Keratinocyte (primary cell): ENCODE measurements around the gene ADAMTS9. TPM values are rescaled to one million over a fixed set of nuclear protein-coding genes. Genes with fewer than 3 reads are reported as not detected.

ENCODE experiments used
- DNase-seq: peaks from one replicate; pipeline ENCODE4 v3.0.0-alpha.2; 2011; ENCODE audit warnings: low read depth, missing footprints, low spot score
- FAIRE-seq: peaks from 2 replicates; lab custom pipeline; 2011; peaks lifted over from hg19 to GRCh38; lab: Jason Lieb, UNC
- H2AFZ ChIP-seq: 2 replicates; pipeline ENCODE4 v1.6.0; 2012; ENCODE audit warnings: low read length, control low read depth, inconsistent platforms; ENCODE audit not compliant: control insufficient read depth
- H3K27ac ChIP-seq: 2 replicates; pipeline ENCODE4 v1.5.1; 2011; ENCODE audit warnings: low read length; ENCODE audit not compliant: control insufficient read depth, insufficient read depth
- H3K27me3 ChIP-seq: 3 replicates; pipeline ENCODE4 v1.6.0; 2011; ENCODE audit warnings: low read length; ENCODE audit not compliant: control insufficient read depth, insufficient read depth; ENCODE audit errors: extremely low read depth
- H3K36me3 ChIP-seq, 2 experiments: 2 replicates in 1 of 2; 3 replicates in 1 of 2; pipeline ENCODE4 v1.5.1; 2011; ENCODE audit warnings: low read length in 2 of 2, mild to moderate bottlenecking in 1 of 2; ENCODE audit not compliant: control insufficient read depth in 2 of 2, insufficient read depth in 2 of 2; ENCODE audit errors: extremely low read depth in 1 of 2
- H3K4me1 ChIP-seq: 3 replicates; pipeline ENCODE4 v1.5.1; 2011; ENCODE audit warnings: low read length; ENCODE audit not compliant: control insufficient read depth, insufficient read depth; ENCODE audit errors: extremely low read depth
- H3K4me2 ChIP-seq: 3 replicates; pipeline ENCODE4 v1.6.0; 2011; ENCODE audit warnings: low read depth, low read length; ENCODE audit not compliant: control insufficient read depth, insufficient read depth; ENCODE audit errors: extremely low read depth
- H3K4me3 ChIP-seq, 3 experiments: fragments of 200-600 bp in 1 of 3; sonication (generic) in 1 of 3; 2 replicates in 2 of 3; 3 replicates in 1 of 3; pipeline ENCODE4 v1.5.1; 2011 to 2016; ENCODE audit warnings: low read length in 3 of 3, mild to moderate bottlenecking in 3 of 3, control low read depth in 2 of 3, inconsistent platforms in 1 of 3, low read depth in 1 of 3, mixed read lengths in 1 of 3, mixed run types in 1 of 3, moderate library complexity in 1 of 3; ENCODE audit not compliant: control insufficient read depth in 2 of 3, insufficient read depth in 2 of 3; ENCODE audit errors: extremely low read depth in 1 of 3
- H3K79me2 ChIP-seq: 2 replicates; pipeline ENCODE4 v1.6.0; 2012; ENCODE audit warnings: low read length; ENCODE audit not compliant: control insufficient read depth, insufficient read depth
- H3K9ac ChIP-seq: 3 replicates; pipeline ENCODE4 v1.6.0; 2011; ENCODE audit warnings: low read length; ENCODE audit not compliant: control insufficient read depth, insufficient read depth; ENCODE audit errors: extremely low read depth
- H3K9me1 ChIP-seq: 3 replicates; pipeline ENCODE4 v1.6.0; 2011; ENCODE audit warnings: low read length; ENCODE audit not compliant: control insufficient read depth, insufficient read depth; ENCODE audit errors: extremely low read depth
- H3K9me3 ChIP-seq: 2 replicates; pipeline ENCODE4 v1.5.1; 2012; ENCODE audit warnings: low read depth, low read length; ENCODE audit not compliant: control insufficient read depth
- H4K20me1 ChIP-seq: 3 replicates; pipeline ENCODE4 v1.6.0; 2011; ENCODE audit warnings: low read length; ENCODE audit not compliant: control insufficient read depth, insufficient read depth; ENCODE audit errors: extremely low read depth
- EZH2 ChIP-seq: IDR thresholded peaks from one replicate; pipeline ENCODE4 v1.6.1; 2012; ENCODE audit warnings: inconsistent platforms, mild to moderate bottlenecking, low read length, moderate library complexity
- dilution Hi-C: fragments of 300-500 bp; cut with MboI; formaldehyde crosslinking; loops from one replicate; pipeline ENCODE4 v1.7.0; 2020; ENCODE audit warnings: low sequenced_read_pairs; ENCODE audit not compliant: extremely low pct_ligation_motif_present
- polyA plus RNA-seq, 5 experiments: library from polyadenylated mRNA; depleted of rRNA in 3 of 5; stranded (reverse) in 3 of 5; stranded (forward) in 1 of 5; unstranded in 1 of 5; fragments of >200 nt; gene quantifications; 1 replicate in 1 of 5; 2 replicates in 3 of 5; 3 replicates in 1 of 5; pipeline versions ENCODE4 v1.2.1 to v1.2.3, GENCODE V29; 2011 to 2012; ENCODE audit warnings: missing spikeins in 2 of 5, low read depth in 1 of 5, low replicate concordance in 1 of 5
- TF ChIP-seq, protein P1 (sequence below), 3 experiments: IDR thresholded peaks in 1 of 3; conservative IDR thresholded peaks in 1 of 3; optimal IDR thresholded peaks in 1 of 3; 2 replicates in 2 of 3; 3 replicates in 1 of 3; pipeline versions ENCODE3 to v1.5.1; 2011; ENCODE audit warnings: low read length in 3 of 3, mild to moderate bottlenecking in 3 of 3, moderate library complexity in 2 of 3, control low read depth in 1 of 3, inconsistent platforms in 1 of 3; ENCODE audit not compliant: insufficient read depth in 2 of 3; ENCODE audit errors: extremely low read depth in 1 of 3

The ADAMTS9 gene
- polyA plus RNA-seq, 1 donor (not counting 4 experiments of a cell fraction or from before 2014, with no cell fraction given): 0.43 TPM

DNA sequence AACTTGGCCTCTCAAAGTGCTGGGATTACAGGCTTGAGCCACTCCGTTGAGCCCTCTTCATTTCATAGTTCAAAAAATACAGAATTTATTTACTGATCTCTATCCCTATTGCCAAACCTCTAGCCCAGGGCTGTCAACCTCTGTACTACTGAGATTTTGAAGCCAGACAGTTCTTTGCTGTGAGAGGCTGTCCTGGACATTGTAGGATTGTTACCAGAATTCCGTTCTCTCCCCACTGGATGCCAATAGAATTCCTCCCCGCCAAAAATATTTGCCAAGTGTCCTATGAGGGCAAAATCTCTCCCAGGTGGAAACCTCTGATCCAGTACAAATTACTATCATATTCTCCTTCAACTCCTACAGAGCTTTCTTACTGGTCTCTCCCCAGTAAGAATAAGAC is 29.6 kb upstream of the ADAMTS9 start:
- FAIRE-seq: no peak
- Histone ChIP-seq H3K36me3 (no peaks in the 10 kb centered on the region), H3K27me3 (no peaks in the 10 kb centered on the region), H3K4me1 (no peaks in the 10 kb centered on the region), H3K9me1 (no peaks in the 10 kb centered on the region), H3K4me3 (no peak overlapping the region), H3K9ac (no peak overlapping the region), H3K9me3 (no peaks in the 10 kb centered on the region), H3K4me2 (no peak overlapping the region), H3K79me2 (no peaks in the 10 kb centered on the region), H2AFZ (no peak overlapping the region), H4K20me1 (no peaks in the 10 kb centered on the region), H3K27ac (no peak overlapping the region)
- TF ChIP-seq, protein P1, sequence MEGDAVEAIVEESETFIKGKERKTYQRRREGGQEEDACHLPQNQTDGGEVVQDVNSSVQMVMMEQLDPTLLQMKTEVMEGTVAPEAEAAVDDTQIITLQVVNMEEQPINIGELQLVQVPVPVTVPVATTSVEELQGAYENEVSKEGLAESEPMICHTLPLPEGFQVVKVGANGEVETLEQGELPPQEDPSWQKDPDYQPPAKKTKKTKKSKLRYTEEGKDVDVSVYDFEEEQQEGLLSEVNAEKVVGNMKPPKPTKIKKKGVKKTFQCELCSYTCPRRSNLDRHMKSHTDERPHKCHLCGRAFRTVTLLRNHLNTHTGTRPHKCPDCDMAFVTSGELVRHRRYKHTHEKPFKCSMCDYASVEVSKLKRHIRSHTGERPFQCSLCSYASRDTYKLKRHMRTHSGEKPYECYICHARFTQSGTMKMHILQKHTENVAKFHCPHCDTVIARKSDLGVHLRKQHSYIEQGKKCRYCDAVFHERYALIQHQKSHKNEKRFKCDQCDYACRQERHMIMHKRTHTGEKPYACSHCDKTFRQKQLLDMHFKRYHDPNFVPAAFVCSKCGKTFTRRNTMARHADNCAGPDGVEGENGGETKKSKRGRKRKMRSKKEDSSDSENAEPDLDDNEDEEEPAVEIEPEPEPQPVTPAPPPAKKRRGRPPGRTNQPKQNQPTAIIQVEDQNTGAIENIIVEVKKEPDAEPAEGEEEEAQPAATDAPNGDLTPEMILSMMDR (optimal IDR thresholded peaks at IDR 0.05 in 1 of 3, IDR thresholded peaks at IDR 0.05 in 1 of 3, conservative IDR thresholded peaks at IDR 0.05 in 1 of 3; ENCODE audit: extremely low read depth in 1 of 3, insufficient read depth in 2 of 3, low read length in 3 of 3): no peak
- TF ChIP-seq EZH2: no peak
- dilution Hi-C loops: no loop called here
- DNase-seq: no peak

DNA sequence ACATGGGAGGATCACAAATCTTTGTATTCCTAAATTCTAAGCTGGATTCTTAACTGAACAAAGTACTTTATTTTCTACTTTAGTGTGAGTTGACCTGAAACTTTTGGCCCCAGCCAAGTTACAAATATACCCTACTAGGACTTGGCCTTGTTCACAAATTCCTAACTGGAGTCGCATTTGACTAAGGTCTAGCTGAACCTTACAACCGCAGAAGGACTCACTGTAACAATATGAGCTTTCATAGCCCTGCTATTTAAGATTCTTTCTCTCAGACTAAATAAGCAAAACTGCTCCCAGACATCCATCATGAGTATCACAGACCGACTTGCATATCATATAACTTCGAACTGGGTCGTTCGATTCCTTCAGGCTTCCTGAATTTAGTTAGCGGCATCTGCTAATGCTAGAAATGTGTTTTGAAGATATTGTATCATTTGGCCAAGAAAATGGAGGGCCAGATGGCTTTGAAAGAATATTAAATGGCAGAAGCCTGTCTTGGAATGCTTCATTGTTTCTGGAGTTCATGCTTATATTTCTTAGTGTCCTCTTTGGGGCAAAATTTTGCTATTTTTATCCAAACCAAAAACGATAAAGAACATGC is 28.4 kb upstream of the ADAMTS9 start:
- Histone ChIP-seq H3K4me2 (no peak overlapping the region), H3K27ac (no peak overlapping the region), H3K9me3 (no peaks in the 10 kb centered on the region), H3K4me3 (no peak overlapping the region), H3K36me3 (no peaks in the 10 kb centered on the region), H2AFZ (no peak overlapping the region), H3K79me2 (no peaks in the 10 kb centered on the region), H3K9ac (no peak overlapping the region), H3K9me1 (no peaks in the 10 kb centered on the region), H3K4me1 (no peaks in the 10 kb centered on the region), H3K27me3 (no peaks in the 10 kb centered on the region), H4K20me1 (no peaks in the 10 kb centered on the region)
- dilution Hi-C loops: no loop called here
- DNase-seq (no peak), FAIRE-seq (no peak)
- TF ChIP-seq, protein P1 (optimal IDR thresholded peaks at IDR 0.05 in 1 of 3, IDR thresholded peaks at IDR 0.05 in 1 of 3, conservative IDR thresholded peaks at IDR 0.05 in 1 of 3; ENCODE audit: extremely low read depth in 1 of 3, insufficient read depth in 2 of 3, low read length in 3 of 3): no peak
- TF ChIP-seq EZH2: no peak
